CD4-positive, alpha-beta T cell treated with Interleukin-2 at 100 ng/mL for 4 hours (primary cell): Measurements from ENCODE around the gene ZDHHC23.

Source experiments
- DNase-seq: peaks from one replicate; pipeline ENCODE4 v3.0.0-alpha.2; 2020; ENCODE audit warnings: low spot score

Gene ZDHHC23

DNA sequence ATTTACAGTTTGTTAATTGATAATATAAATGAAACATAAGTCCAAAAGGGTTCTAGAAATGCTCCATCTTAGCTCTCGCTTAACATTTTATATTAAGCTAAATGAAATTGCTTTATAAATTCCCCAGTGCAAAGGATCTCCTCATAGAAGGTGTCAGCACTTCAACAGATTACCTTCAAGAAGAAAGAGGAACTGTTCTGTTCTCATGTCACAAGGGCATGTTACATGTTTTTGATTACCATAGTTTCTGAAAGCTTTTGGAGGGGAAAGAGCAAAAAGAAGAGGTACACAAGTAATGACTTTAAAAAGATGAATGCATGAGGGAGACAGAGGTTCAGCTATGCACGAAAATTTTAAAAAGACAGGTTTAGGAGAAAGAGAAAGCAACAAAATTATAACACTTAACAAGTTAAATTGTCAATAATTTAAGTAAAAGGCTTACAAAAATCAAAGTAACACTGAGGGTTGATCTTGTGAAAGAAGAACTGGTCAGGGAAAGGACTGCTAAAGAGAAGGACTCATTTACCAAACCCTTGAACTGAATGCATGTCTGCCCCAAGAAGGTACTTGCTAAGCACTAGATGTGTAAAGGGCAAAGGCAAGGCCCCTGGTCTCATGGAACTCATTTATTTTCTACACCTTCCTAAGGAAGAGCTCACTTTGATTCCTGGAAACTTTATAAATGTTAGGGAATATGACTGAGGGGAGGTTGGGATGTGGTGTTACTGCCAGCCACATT is 63.4 kb downstream of the ZDHHC23 start:
- DNase-seq = no peak
